Muscle of back (tissue), 11 donors: ENCODE data around the gene FKRP. TPM values are rescaled to one million over a fixed set of nuclear protein-coding genes. Genes with fewer than 3 reads are reported as not detected.
"Not testable (repeated sequence)": the region's sequence is repeated elsewhere in the genome, so short reads cannot be mapped to it uniquely, and the experiment has no call there.

Source experiments
- DNase-seq, 3 donors: peaks; one replicate each; pipeline versions ENCODE4 v3.0.0 to v3.0.0-alpha.2; 2013
- polyA plus RNA-seq, 10 donors: library from polyadenylated mRNA; unstranded; fragments of 120-200 nt; gene quantifications; one replicate each; pipeline ENCODE4 v1.2.1, GENCODE V29; 2013; ENCODE audit not compliant: insufficient read length in 10 of 10

Gene FKRP
- polyA plus RNA-seq, 10 donors, result 12.5 to 21.1 (median 16.7) TPM

DNA sequence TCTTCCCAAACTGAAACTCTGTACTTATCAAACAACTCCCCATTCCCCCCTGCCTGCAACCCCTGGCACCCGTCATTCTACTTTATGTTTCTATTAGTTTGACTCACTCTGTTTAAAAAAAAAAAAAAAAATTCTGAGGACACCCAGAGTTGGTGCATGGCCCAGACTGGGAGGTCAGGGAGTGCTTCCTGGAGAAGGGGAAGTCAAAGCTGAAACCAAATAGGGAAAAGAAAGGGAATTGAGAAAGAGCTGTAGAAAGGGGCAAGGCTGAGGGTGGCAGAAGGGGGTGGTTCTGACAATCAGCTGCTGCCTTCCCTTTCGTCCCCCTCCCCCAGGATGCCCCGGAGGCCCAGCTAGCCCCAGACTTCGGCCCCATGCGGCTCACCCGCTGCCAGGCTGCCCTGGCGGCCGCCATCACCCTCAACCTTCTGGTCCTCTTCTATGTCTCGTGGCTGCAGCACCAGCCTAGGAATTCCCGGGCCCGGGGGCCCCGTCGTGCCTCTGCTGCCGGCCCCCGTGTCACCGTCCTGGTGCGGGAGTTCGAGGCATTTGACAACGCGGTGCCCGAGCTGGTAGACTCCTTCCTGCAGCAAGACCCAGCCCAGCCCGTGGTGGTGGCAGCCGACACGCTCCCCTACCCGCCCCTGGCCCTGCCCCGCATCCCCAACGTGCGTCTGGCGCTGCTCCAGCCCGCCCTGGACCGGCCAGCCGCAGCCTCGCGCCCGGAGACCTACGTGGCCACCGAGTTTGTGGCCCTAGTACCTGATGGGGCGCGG, 9.4 kb downstream of the FKRP start:
- no peak for DNase-seq

DNA sequence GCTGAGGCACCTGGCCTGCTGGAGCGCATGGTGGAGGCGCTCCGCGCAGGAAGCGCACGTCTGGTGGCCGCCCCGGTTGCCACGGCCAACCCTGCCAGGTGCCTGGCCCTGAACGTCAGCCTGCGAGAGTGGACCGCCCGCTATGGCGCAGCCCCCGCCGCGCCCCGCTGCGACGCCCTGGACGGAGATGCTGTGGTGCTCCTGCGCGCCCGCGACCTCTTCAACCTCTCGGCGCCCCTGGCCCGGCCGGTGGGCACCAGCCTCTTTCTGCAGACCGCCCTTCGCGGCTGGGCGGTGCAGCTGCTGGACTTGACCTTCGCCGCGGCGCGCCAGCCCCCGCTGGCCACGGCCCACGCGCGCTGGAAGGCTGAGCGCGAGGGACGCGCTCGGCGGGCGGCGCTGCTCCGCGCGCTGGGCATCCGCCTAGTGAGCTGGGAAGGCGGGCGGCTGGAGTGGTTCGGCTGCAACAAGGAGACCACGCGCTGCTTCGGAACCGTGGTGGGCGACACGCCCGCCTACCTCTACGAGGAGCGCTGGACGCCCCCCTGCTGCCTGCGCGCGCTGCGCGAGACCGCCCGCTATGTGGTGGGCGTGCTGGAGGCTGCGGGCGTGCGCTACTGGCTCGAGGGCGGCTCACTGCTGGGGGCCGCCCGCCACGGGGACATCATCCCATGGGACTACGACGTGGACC, 10.1 kb downstream of the FKRP start:
- no peak for DNase-seq

DNA sequence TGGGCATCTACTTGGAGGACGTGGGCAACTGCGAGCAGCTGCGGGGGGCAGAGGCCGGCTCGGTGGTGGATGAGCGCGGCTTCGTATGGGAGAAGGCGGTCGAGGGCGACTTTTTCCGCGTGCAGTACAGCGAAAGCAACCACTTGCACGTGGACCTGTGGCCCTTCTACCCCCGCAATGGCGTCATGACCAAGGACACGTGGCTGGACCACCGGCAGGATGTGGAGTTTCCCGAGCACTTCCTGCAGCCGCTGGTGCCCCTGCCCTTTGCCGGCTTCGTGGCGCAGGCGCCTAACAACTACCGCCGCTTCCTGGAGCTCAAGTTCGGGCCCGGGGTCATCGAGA, 10.7 kb downstream of the FKRP start:
- DNase-seq, result no peak

DNA sequence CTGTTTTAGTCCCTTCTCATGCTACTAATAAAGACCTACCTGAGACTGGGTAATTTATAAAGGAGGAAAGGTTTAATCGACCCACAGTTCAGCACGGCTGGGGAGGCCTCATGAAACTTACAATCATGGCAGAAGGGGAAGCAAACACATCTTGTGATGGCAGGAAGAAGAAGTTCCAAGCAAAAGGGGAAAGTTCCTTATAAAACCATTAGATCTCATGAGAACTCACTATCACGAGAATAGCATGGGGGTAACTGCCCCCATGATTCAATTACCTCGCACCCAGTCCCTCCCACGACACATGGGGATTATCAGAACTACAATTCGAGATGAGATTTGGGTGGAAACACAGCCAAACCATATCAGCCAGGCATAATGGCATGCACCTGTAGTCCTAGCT, 13.3 kb downstream of the FKRP start:
- DNase-seq, result no peak

DNA sequence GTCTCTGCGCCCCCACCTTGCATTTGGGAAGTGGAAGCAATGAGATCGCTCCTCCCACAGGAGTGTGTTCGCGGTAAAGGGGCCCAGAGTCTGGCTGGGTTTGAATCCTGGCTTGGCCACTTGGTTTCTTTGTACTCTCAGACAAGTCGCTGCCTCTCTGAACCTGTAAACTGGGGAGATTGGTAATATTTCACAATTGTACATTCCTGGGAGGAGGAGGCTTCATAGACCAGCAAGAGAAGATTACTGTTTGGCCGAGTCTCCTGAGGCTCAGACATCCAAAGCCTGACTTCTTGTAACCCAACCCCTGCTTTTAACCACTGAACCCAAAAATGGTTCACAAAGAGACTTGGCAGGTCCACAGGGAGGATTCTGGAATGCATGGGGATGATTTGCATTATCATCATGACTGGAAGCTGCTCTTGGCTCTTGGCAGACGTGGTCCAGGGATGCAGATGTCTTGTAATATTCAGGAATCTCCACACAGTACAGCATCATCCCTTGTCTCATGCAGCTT, 14.0 kb downstream of the FKRP start:
- peak; percentile 65 to 92 (median 79) for DNase-seq

DNA sequence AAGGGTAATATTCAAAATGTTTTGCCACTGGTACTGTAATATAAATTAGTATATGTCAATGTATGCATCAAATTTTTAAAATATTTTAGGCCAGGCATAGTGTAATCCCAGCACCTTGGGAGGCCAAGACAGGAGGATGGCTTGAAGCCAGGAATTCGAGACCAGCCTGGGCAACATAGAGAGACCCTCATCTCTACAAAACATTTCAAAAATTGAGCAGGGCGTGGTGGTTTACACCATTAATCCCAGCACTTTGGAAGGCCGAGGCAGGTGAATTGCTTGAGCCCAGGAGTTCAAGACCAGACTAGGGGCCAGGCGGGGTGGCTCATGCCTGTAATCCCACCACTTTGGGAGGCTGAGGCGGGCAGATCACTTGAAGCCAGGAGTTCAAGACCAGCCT, 14.5 kb downstream of the FKRP start:
- no peak for DNase-seq

DNA sequence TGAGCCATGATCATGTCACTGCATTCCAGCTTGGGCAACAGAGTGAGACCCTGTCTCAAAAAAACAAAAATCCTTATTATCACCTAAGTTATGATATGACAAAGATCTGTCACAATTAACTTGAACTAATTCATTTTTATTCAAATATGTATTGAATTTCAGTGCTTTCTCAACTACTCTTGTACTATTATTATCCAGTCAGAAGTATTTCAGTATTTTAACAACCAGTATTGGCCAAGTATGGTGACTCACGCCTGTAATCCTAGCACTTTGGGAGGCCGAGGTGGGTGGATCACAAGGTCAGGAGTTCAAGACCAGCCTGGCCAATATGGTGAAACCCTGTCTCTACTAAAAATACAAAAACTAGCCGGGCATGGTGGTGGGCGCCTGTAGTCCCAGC, 15.0 kb downstream of the FKRP start:
- DNase-seq, result not testable (repeated sequence)

DNA sequence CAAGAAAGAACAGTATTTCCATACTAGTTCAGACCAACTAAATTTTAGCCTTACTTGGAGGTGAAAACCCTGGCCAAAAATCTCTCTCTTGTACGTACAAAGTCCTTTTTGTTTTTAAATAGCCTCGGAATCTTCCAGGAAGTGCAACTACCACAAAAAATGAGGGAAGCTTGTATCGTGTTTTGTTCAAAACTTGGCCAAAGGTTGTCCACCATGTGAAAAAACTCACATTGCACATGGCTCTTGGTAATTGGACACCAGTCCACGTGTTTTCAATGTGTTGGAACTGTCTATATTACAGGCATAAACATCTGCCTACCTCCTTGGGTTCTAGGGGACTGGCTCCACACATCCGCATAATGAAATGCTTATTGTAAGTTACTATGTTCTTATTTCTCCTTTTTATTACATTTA, 15.6 kb downstream of the FKRP start:
- DNase-seq, result no peak

DNA sequence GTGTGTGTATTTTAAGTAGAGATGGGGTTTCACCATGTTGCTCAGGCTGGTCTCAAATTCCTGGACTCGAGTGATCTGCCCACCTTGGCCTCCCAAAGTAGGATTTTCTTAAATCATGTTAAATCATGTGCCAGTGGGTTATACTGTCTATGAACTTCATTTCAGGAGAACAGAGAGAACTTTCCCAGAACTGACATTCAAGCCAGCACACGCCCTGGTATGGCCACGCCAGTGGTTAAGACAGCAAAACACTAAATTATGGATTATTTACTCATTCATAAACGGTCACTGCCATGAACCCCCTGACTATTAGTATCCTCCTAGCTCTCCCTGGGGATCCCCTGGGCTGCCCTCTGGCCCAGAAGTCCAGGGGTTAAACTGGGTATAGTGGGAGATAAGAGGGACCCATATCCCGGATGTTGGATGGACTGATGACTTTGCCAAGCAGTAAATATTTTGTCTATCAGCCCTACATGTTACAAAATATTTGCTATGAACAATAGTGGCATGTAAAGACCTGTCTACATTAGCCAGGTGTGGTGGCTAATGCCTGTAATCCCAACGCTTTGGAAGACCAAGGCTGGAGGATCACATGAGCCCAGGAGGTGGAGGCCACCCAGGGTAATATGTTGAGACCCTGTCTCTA, 16.5 kb downstream of the FKRP start:
- no peak for DNase-seq

DNA sequence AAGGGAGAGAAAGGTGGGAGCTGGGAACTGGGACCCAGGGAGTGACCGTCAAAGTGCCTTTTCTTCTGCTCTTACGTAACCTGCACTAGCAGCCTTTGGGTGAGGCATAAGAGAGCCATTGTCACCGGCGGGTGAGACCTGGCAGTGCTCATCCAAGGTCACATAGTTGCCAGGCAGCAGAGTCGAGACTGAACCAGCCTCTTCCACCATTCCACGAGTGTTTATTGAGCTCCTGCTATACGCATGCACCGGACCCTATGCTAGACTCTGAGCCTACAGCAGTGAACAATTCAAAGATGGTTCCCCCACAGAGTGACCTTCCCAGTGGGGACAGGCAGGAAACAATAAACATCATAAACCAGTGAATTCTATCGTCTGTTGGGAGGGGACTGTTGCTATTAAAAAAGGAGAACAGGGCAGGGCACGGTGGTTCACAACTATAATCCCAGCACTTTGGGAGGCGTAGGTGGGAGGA, 19.0 kb downstream of the FKRP start:
- no peak for DNase-seq

DNA sequence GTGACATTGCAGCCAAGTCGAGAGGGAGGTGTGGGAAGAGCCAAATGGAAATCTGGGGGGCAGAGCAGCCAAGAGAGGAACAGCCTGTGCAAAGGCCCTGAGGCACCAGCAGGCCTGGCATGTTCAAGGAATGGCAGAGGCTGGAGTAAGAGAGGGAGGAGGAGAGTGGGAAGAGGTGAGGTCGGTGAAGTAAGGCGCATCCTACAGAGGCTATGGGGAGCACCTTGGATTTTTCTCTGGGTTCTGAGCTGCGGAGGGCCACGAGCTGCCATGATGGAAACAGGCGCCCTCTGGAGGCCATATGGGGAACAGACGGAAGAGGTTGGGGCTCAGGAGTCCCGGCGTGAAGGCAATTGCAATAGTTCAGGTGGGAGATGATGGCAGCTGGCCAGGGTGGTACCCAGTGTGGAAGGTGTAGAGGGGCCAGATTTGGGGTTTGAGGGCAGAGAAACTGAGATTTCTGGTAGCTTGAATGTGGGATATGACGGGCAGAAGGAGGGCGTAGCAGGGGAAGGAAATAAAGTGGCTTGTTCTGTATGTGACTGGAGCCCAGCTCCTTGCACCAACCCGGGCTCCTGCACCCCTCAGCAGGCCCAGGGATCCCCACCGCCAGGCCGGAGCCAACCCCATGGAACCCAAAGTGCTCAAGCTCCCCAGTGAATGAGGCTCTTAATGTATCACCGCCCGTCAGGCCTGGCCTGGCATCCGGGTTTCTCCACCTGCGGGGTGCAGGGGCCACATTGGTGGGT, 20.9 kb downstream of the FKRP start:
- no peak for DNase-seq

DNA sequence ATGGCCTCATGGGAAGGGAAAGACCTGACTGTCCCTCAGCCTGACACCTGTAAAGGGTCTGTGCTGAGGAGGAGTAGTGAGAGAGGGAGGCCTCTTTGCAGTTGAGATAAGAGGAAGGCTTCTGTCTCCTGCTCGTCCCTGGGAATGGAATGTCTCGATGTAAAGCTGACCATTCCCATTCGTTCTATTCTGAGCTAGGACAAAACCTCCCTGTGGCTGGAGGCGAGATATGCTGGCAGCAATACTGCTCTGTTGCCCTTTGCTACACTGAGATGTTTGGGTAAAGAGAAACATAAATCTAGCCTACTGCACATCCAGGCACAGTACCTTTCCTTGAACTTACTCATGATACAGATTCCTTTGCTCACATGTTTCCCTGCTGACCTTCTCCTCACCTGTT, 22.9 kb downstream of the FKRP start:
- not testable (repeated sequence) for DNase-seq

DNA sequence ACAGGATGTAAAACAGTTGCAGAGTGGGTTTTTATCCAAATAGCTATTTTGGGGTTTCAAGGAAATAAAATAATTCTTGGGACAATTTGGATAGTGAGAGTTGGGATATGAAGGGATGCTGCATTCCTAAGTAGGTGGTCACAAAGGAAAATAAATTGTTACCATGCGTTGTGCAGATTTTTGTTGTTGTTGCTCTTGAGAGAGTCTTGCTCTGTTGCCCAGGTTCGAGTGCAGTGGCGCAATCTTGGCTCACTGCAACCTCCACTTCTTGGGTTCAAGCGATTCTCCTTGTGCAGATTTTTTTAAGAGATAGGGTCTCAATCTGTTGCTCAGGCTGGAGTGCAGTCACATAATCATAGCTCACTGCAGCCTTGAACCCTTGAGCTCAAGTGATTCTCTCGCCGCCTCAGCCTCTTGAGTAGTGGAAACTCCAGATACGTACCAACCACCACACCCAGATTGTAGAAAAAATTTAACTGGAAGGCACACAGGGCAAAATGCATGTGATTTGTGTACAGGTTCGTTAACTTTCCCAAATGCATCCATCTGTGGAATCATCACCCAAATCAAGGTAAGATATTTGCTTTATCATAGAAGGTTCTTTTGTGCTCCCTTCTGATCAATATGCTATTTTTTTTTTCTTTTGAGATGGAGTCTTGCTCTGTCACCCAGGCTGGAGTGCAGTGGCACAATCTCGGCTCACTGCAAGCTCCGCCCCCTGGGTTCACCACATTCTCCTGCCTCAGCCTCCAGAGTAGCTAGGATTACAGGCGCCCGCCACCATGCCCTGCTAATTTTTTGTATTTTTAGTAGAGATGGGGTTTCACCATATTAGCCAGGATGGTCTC, 26.5 kb downstream of the FKRP start:
- no peak for DNase-seq

DNA sequence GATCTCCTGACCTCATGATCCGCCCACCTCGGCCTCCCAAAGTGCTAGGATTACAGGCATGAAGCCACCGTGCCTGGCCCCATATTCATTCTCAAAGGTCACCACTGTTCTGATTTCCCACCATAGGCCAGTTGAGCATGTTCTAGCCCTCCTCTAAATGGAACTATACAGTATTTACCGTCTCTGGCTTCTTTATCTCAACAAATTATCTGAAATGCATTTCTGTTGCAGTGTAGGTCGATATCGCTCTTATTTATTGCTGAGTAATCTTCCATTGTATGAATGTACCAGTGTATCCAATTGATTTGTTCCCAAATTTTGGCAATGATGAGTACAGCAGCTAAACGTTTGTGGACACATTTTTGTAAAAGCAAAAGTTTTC, 27.2 kb downstream of the FKRP start:
- DNase-seq, result no peak

DNA sequence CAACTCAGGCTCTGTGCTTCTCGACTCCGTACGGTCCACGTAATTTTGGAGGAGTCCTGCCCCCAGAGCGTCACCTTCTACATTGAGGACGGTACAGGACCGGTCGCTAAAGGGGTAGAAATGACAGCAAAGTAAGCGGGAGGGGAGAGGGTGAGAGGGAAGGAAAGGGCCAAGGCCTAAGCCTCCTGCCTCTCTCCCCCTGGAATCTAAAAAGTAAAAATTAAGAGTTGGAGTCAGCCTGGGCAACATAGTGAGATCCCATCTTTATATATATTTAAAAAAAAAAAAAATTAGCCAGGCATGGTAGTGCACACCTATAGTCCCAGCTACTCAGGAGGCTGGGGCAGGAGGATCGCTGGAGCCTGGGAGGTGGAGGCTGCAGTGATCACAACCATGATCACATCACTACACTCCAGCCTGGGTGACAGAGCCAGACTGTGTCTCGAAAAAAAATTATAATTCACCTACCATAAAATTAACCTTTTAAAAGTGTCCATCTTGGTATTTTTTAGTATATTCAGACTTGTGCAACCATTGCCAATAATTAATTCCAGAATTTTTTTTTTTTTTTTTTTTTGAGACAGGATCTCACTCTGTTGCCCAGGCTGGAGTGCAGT, 29.9 kb downstream of the FKRP start:
- DNase-seq, result no peak

DNA sequence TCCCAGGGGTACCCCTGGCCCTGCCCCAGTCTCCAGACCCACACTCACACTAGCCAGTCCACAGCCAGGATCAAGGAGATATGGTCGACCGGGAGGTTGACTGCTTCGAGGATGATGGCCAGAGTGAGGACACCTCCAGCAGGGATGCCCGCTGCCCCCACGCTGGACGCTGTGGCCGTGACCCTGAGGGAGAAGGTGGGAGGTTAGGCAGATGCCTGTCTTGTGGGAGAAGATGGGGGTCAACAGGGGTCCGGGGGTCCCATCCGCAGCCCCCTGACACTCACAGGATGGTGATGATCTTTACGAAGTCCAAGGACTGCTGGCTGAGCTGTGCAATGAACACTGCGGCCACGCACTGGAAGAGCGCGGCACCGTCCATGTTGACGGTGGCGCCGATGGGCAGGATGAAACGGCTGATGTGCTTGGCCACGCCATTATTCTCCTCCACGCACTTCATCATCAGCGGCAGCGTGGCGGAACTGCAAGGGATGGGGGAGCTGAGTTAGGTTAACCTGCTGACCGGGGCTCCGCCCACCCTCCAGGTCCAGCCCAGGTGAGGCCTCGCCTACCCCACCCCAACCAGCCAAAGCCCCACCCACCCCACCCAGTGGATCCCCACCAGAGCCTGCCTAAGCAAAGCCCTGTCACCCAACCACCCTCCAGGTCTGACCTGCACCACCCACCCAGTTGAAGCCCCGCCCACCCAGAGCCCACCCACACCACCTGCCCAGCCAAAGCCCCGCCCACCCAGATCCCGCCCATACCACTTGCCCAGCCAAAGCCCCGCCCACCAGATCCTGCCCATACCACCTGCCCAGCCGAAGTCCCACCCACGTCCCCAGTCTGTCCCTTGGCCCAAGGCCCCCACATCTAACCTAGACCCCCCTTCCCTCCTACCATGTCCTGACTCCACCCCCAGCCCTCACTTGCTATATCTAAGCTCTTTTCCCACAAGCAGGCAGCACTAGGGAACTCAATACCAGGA, 31.4 kb downstream of the FKRP start:
- no peak for DNase-seq

DNA sequence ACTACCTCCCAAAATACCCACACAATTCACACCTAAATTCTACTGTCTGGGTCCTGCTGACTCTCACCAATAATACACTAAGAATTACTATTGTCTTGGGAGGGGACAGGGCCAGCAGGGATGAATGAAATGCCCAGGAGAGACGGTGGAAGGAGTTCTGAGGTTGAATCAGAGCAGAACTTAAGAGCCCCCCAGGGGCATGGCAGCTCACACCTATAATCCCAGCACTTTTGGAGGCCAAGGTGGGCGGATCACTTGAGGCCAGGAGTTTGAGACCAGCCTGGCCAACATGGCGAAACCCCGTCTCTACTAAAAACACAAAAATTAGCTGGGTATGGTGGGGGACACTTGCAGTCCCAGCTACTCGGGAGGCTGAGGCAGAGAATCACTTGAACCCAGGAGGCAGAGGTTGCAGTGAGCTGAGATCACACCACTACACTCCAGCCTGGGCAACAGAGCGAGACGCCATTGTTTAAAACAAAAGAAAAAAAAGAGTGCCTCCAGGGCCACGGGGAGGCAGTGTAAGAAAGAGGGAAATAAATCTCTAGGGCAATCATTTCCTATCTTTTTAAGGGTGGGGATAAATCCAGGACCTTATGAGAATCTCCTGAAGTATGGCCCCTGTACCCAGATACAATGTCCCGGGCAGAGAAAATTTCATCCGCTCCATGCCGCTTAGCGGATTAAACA, 32.2 kb downstream of the FKRP start:
- DNase-seq, result not testable (repeated sequence)

DNA sequence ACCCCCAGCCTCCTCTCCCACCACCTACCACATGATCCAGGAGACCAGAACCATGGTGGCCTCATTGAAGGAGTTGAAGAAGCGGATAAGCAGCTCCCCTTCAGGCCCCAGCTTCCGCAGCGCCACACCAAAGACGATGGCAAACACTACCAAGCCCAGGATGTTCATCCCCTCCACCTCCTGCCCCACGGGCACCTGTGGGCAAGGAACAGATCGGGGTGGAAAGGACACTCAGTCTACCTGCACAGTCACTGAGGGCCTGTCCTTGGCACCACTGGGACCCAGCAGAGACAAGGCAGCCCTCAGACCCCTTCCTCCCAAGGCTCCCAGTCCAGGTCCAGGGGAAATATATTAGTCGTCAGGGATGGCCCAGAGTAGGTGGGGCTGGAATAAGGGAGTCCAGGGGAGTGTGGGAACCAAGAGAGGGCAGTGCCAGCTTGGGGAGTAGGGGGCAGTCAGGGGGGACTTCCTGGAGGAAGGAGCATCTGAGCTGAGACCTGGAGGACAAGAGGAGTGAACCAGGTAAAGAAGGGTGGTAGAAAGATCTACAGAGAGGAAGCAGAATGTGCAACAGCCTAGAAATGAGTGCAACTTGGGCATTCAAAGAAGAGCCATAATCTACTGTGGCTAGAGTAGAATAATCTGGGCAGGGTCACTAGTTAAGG, 36.6 kb downstream of the FKRP start:
- no peak for DNase-seq
